Panc1 (cell line): ENCODE measurements around the gene SOX18. TPM values are rescaled to one million over a fixed set of nuclear protein-coding genes. Genes with fewer than 3 reads are reported as not detected.

Source experiments
- ATAC-seq: fragments of 200-7000 bp; cut with Tn5 transposase; 2 replicates; pipeline ENCODE4 v1.9.1; 2020; ENCODE audit warnings: mild to moderate bottlenecking, moderate library complexity
- BruUV-seq: library from RNA; stranded (reverse); fragments of 400-500 nt; replicated peaks from 2 replicates; lab custom pipeline; 2021; lab: Mats Ljungman, UMichigan
- CTCF ChIA-PET: fragments of 300-600 bp; sonication (Branson Sonifier 250); formaldehyde crosslinking; loops from one replicate; lab custom pipeline; 2022; ENCODE audit warnings: antibody characterized with exemption; lab: Charles Lee
- POLR2A ChIA-PET: fragments of 300-600 bp; sonication (Branson Sonifier 250); formaldehyde crosslinking; loops from one replicate; lab custom pipeline; 2022; ENCODE audit warnings: antibody characterized with exemption; lab: Charles Lee
- DNase-seq: peaks from one replicate; pipeline ENCODE4 v3.0.0-alpha.2; 2010; ENCODE audit warnings: low read depth, low spot score
- H3K27ac ChIP-seq: 2 replicates; pipeline ENCODE4 v1.5.1; 2011; ENCODE audit warnings: mild to moderate bottlenecking, low read length, inconsistent platforms
- H3K27me3 ChIP-seq: fragments of 200-500 bp; sonication (Bioruptor generic); 2 replicates; pipeline ENCODE4 v1.6.0; 2014; ENCODE audit warnings: low read length, inconsistent platforms; ENCODE audit not compliant: control insufficient read depth, insufficient read depth
- H3K36me3 ChIP-seq: fragments of 200-500 bp; sonication (Bioruptor generic); 2 replicates; pipeline ENCODE4 v1.5.1; 2014; ENCODE audit warnings: inconsistent platforms, mild to moderate bottlenecking, low read length, moderate library complexity; ENCODE audit not compliant: control insufficient read depth, insufficient read depth
- H3K4me1 ChIP-seq: 2 replicates; pipeline ENCODE4 v1.5.1; 2011; ENCODE audit warnings: inconsistent platforms, mild to moderate bottlenecking, low read length, moderate library complexity; ENCODE audit not compliant: control insufficient read depth, insufficient read depth
- H3K4me3 ChIP-seq, 2 experiments: 2 replicates each; pipeline ENCODE4 v1.5.1; 2011 to 2012; ENCODE audit warnings: low read depth in 2 of 2, low read length in 2 of 2, mild to moderate bottlenecking in 2 of 2, inconsistent platforms in 1 of 2, moderate library complexity in 1 of 2
- H3K9me3 ChIP-seq: fragments of 200-500 bp; sonication (Bioruptor generic); 2 replicates; pipeline ENCODE4 v1.5.1; 2014; ENCODE audit warnings: low read depth, mild to moderate bottlenecking, inconsistent platforms, low read length, moderate library complexity; ENCODE audit not compliant: control insufficient read depth, insufficient read depth
- CTCF ChIP-seq: fragments of 450-650 bp; IDR thresholded peaks from 2 replicates; pipeline ENCODE4 v1.5.1; 2017; ENCODE audit warnings: mild to moderate bottlenecking
- POLR2AphosphoS5 ChIP-seq: IDR thresholded peaks from 2 replicates; pipeline ENCODE4 v1.6.1; 2012; ENCODE audit warnings: mild to moderate bottlenecking, low read depth, low read length, moderate library complexity
- REST ChIP-seq, 2 experiments: IDR thresholded peaks; 2 replicates each; pipeline ENCODE4 v1.6.1; 2011 to 2012; ENCODE audit warnings: low read depth in 2 of 2, control low read depth in 1 of 2, low read length in 1 of 2, mild to moderate bottlenecking in 1 of 2, moderate library complexity in 1 of 2; ENCODE audit not compliant: insufficient read depth in 1 of 2
- SIN3A ChIP-seq: IDR thresholded peaks from 2 replicates; pipeline ENCODE4 v1.6.1; 2012; ENCODE audit warnings: low read depth, mild to moderate bottlenecking, low read length, moderate library complexity, borderline replicate concordance; ENCODE audit not compliant: insufficient read depth
- in situ Hi-C: cut with HindIII; loops from 2 replicates; pipeline ENCODE4 v1.10.0; 2016; ENCODE audit warnings: low sequenced_read_pairs, low pct_unique_long_range_greater_than_20kb
- intact Hi-C: fragments of 100-400 bp; cut with micrococcal nuclease; formaldehyde crosslinking; loops from one replicate; pipeline ENCODE4 v1.10.0; 2022; ENCODE audit not compliant: unreplicated experiment
- total RNA-seq: library from RNA; stranded (reverse); gene quantifications from one replicate; pipeline ENCODE4 v1.2.1, GENCODE V29; 2021; ENCODE audit not compliant: unreplicated experiment

The SOX18 gene
- total RNA-seq, 1 experiment from 2014 or later, result 18.7 TPM

- ChIA-PET CTCF (no interaction called here), POLR2A (interaction anchor here (0.6 kb wide), 1 partner anchor 23 kb away, joined by 4 read pairs; no protein-coding TSS in a partner anchor)
- in situ Hi-C loops (no loop called here), intact Hi-C loops (no loop called here)
- no peaks in the 10 kb centered on the region for H3K36me3 ChIP-seq
- H3K27ac ChIP-seq, result no peak overlapping the region
- no peaks in the 10 kb centered on the region for H3K27me3 ChIP-seq
- no TSS peak for BruUV-seq
- H3K9me3 ChIP-seq, result no peaks in the 10 kb centered on the region
- no peak for DNase-seq
- H3K4me3 ChIP-seq, result no peak overlapping the region
- TF ChIP-seq REST (IDR thresholded peaks at IDR 0.05; ENCODE audit: insufficient read depth in 1 of 2, low read depth in 2 of 2, low read length in 1 of 2), result no peak
- no peak for TF ChIP-seq SIN3A
- no peak for ATAC-seq
- H3K4me1 ChIP-seq, result peaks cover 49% of the 10 kb centered on the region
Measured at GRCh38 chr20:64058536-64058935, 9.1 kb upstream of the SOX18 start.

- H3K36me3 ChIP-seq, result no peaks in the 10 kb centered on the region
- in situ Hi-C loops, result no loop called here
- no peaks in the 10 kb centered on the region for H3K9me3 ChIP-seq
- peak overlapping the region; percentile 68; the same call in 1 of the 2 replicates for H3K27ac ChIP-seq
- POLR2A ChIA-PET, result interaction anchor here (0.5 kb wide), 1 partner anchor 111 kb away, joined by 3 read pairs; no protein-coding TSS in a partner anchor
- no peak for DNase-seq
- BruUV-seq, result no TSS peak
- no peak overlapping the region for H3K4me3 ChIP-seq
- intact Hi-C loops, result no loop called here
- no peaks in the 10 kb centered on the region for H3K27me3 ChIP-seq
- CTCF ChIA-PET, result interaction anchor here (2.3 kb wide), 1 partner anchor 19 kb away, joined by 14 read pairs; no protein-coding TSS in a partner anchor
- H3K4me1 ChIP-seq, result peaks cover 49% of the 10 kb centered on the region
- peak; percentile 79 for ATAC-seq
- TF ChIP-seq POLR2AphosphoS5 (no peak), CTCF (peak; percentile 96)
Measured at GRCh38 chr20:64057628-64058498, 8.4 kb upstream of the SOX18 start.
